Caki2 (cell line): Measurements from ENCODE around the gene HVCN1. TPM values are rescaled to one million over a fixed set of nuclear protein-coding genes. Genes with fewer than 3 reads are reported as not detected.
"Not testable (repeated sequence)": the region's sequence is repeated elsewhere in the genome, so short reads cannot be mapped to it uniquely, and the experiment has no call there.

Experiments used
- DNase-seq: peaks from one replicate; pipeline ENCODE4 v3.0.0-alpha.2; 2015; ENCODE audit warnings: low read depth
- in situ Hi-C: cut with HindIII; loops from 2 replicates; pipeline ENCODE4 v1.10.0; 2016; ENCODE audit warnings: low sequenced_read_pairs, low pct_unique_long_range_greater_than_20kb, mixed read lengths
- total RNA-seq: library from RNA; depleted of rRNA; stranded (reverse); fragments of >200 nt; shearing (Covaris generic); gene quantifications from 2 replicates; pipeline ENCODE4 v1.2.3, GENCODE V29; 2014; ENCODE audit warnings: low replicate concordance; rRNA removed

The HVCN1 gene, protein sequence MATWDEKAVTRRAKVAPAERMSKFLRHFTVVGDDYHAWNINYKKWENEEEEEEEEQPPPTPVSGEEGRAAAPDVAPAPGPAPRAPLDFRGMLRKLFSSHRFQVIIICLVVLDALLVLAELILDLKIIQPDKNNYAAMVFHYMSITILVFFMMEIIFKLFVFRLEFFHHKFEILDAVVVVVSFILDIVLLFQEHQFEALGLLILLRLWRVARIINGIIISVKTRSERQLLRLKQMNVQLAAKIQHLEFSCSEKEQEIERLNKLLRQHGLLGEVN
- not detected in 2 replicates for total RNA-seq

DNA sequence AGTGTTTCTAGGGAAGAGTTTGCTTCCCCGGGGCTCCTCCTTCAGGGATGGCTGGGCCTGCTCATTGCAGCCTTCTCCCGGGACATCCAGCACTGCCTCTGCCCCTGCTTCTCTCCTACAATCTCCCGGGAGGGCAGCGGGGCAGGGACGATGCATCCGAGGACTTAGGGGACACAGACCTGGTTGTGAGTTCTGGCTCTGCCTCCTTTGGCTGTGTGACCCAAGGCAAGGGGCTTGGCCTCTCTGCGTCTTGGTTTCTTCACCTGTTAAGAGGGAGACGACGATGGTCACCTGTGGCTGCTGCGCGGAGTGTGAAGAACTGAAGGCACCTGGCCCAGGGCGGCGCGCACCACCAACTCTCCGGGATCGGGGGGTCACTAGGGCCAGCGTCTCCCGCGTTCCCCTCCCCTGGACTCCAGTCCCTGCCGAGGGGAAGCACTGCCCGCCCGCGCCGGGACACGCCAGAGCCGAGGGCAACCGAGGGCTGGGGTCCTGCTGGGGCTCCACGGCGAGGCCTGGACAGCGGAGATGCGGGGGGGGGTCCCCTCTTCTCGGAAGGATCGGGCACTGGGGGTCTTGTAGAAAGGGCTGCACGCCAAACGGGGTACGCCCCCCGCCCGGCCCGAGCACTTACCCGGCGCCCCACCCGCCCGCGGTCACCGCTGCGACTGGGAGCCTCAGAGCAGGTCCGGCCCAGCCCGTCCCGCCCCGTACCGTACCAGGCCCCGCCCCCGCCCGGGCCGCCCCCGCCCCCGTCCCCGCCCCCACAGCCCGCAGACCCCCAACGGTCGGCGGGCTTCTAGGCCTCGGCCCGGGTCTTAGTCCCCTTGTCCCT, at the start of gene HVCN1:
Gene HVCN1 (minus strand): TSS at position 670 of the 835 bp plus-strand sequence. CDS start 5,870 bp downstream, outside the sequence.
- in situ Hi-C loops: no loop called here
- DNase-seq: no peak

GRCh38 chr12:110737532-110737931, 48.6 kb upstream of the HVCN1 start:
- no peak for DNase-seq
- in situ Hi-C loops: no loop called here

GRCh38 chr12:110737016-110737415, 48.1 kb upstream of the HVCN1 start:
- in situ Hi-C loops, DNase-seq: not testable (repeated sequence)

- in situ Hi-C loops: no loop called here
Measured at GRCh38 chr12:110733900-110734299, 45.0 kb upstream of the HVCN1 start.

GRCh38 chr12:110733089-110733715, 44.3 kb upstream of the HVCN1 start:
- in situ Hi-C loops: no loop called here
- DNase-seq: no peak

More at GRCh38 chr12:110733900-110734299, 45.0 kb upstream of the HVCN1 start:
- no peak for DNase-seq

GRCh38 chr12:110732572-110732971, 43.7 kb upstream of the HVCN1 start:
- in situ Hi-C loops: no loop called here
- DNase-seq: no peak

GRCh38 chr12:110731479-110731878, 42.6 kb upstream of the HVCN1 start:
- DNase-seq: no peak
- in situ Hi-C loops: no loop called here

DNA sequence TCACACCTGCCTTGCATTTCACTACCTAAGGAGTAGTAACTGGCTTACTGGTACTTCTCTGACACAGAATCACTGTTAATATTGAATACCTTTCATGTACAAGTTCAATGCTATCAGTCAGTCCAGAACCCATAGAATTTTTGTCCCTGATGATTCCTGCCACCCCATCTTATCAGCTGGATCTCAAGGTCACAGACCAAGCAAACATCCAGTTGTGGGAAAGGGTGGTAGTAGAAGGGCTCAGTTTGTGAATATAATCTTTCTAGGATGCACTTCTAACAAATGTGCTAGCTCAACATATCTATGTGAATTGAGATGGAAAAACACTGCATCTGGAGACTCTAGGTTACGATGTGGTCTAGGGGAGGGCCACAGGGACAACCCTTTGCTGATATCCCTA, 39.7 kb upstream of the HVCN1 start:
- DNase-seq: no peak
- in situ Hi-C loops: no loop called here

DNA sequence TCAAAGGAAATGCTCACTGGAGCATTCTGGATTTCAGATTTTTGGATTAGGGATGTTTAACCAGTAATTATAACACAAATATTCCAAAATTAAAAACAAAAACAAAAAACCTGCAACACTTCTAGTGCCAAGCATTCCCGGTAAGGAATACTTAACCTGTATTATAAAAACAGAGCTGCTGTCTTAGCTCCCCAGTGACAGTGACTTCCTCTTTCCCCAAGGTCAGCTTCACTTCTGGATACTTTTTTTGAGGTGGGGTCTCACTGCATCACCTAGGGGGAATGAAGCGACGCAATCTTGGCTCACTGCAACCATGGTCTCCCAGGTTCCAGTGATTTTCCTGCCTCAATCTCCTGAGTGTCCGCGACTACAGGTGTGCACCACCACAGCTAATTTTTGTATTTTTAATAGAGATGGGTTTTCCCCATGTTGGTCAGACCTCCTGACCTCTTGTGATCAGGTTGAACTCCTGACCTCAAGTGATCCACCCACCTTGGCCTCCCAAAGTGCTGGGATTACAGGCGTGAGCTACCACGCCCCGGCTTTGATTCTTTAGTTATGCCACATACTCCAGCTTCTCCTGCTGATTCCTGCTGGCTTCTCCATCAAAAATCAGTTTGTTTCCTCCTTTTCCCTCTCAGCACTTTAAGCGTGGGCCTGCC, 37.9 kb upstream of the HVCN1 start:
- in situ Hi-C loops: no loop called here
- no peak for DNase-seq

DNA sequence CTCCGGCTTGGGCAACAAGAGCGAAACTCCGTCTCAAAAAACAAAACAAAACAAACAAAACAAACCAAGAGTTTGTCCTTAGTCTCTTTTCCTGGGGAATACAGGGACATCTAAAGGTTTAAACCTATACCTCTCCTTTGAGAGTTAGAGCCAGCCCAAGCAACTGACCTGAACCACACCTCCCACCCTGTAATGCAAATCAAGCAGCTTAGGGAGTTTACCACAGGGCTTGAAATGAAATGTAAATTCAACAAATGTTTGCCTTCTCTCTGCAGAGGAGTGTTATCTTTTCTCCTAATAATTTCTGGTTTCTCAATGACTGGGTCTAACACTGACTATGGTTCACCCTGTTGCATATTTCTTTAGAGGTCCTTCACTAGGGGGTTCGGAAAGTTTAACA, 37.1 kb upstream of the HVCN1 start:
- in situ Hi-C loops: no loop called here
- no peak for DNase-seq

DNA sequence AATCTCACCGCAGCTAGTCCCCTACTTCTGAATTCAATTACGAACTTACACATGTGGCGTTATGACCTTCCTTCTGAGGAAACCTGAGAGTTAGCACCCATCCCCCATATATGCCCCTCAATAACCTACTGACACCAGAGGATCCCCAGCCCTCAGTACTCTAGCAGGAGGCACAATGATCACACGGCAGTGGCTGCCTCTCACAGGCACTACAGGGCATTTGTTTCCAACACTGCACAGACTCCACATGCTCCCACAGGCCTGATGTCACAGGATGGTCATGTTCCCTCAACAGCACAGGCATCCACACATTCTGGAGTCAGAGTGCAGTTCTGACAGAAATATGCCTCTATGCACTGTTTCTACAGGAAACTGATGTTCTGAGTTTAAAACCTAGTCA, 36.4 kb upstream of the HVCN1 start:
- in situ Hi-C loops: no loop called here
- DNase-seq: no peak

DNA sequence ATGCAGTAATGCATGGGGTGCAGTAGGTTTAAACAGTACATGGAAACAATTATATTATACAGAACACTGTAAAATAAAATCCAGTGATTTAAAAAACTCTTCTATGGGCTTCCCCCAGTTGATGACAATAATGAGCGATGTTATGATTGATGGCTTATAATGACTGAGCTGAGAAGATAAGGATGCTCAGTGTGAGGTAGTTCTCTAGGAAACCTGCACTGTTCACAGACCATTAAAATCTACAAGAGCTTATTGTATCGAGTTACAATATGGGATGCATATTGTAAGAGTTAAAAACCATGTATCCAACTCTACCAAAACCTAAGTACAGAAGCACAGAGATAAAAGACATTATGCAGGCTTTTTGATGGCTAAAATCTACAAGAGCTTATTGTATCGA, 34.0 kb upstream of the HVCN1 start:
- in situ Hi-C loops, DNase-seq: not testable (repeated sequence)

DNA sequence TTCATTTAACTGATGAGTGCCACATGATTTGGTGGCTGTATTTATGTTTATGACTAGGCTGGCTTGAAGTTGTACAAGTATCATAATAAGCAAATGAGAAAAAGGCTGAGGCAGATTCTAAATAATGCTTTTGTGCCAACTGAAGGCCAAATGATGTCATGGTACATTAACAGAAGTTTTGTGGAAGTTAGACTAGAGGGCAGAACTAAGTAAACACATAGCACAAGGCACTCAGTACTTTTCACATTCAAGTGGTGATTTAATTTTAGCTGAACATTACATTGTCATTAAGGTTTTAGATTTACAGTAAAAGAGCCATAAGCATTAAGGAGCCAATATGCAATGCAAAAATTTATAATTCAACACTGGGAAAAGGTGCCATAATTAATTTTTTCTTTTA, 32.7 kb upstream of the HVCN1 start:
- in situ Hi-C loops: no loop called here
- no peak for DNase-seq

GRCh38 chr12:110720516-110720915, 31.6 kb upstream of the HVCN1 start:
- DNase-seq: no peak

DNA sequence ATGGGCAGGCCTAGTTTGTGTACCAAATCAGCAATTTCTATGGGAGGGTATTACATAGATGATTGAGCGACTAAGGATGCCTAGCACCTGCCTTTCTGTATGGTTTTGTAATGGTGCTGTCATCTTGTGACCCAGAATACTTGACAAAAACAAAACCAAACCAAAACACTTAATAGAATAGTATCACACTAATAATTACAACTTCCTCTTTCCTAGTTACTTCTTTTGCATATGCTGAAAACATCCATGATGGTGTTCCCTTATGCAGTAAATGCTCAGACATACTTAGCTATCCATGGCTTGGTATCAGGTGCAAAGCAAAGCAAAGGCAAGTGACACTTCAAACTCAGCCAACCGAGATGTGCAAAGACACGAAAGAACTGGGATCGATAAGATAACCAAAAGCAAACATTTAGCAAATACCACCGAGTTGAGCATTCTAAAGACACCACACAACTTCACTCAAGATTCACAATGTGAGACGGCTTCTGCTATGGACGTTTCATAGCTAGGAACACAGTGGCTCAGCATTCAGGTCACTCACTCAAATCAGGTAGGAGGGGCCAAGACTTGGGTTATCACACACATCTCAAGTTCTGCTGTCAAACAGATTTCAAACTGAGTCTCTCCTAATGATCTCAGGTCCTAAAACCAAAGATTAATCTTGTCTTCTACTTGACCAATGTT, 29.4 kb upstream of the HVCN1 start:
- in situ Hi-C loops: no loop called here
- no peak for DNase-seq

More at GRCh38 chr12:110720516-110720915, 31.6 kb upstream of the HVCN1 start:
- in situ Hi-C loops: no loop called here

DNA sequence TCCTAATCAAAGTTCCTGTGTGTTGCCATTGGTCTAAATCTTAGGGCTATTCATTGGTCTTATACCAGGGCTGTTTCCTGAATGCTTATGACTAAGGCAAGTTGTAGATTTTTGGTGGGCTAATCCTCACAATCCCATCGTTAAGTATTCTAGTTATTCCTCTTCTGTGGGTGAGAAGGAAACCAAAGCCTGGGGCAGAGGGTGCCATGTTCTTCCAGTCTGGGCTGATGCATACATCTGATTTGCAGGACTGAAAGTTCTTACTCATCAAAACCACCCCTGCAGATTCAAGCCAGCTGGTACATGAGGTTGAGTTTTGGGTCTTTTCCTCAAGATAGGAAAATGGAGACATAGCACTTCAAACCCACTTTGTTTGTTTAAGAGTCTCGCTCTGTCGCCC, 28.1 kb upstream of the HVCN1 start:
- in situ Hi-C loops: no loop called here
- DNase-seq: no peak

DNA sequence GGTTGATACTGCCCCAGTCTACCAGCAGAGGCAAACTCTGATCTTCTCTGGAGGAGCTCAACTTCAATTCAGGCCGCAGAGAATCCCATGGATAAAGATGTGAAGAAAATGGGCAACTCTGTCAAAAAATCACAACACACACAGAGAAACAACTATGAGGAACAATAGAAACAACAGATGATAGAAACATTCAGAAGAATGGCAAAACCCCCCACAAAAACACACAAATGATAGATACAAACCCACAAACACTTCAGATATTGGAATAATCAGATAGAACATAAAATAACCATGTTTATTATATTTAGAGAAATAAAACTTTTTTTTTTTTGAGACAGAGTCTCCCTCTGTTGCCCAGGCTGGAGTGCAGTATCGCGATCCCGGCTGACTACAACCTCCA, 20.0 kb upstream of the HVCN1 start:
- in situ Hi-C loops: no loop called here
- no peak for DNase-seq

DNA sequence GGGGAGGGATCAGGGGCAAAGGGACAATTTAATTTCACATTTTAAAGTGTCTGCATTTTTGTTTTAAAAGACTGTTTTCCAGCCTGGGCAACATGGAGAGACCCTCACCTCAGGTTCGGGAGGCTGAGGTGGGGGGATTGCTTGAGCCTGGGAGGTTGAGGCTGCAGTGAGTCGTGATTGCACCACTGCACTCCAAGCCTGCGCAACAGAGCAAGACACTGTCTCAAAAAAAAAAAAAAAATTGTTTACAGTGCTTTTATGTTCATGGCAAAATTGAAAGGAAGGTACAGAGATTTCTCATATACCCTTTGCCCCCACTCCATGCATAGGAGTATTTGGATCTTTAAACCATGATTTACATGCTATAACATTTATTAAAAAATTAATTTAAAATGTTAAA, 16.4 kb upstream of the HVCN1 start:
- in situ Hi-C loops: no loop called here
- no peak for DNase-seq
